GM15510 (cell line): ENCODE data around the gene TAX1BP3.
A peak's percentile ranks its signal among the peaks of the same experiment; 100 is the strongest.

Experiments used
- POLR2A ChIP-seq: IDR thresholded peaks from 3 replicates; pipeline ENCODE4 v1.6.1; 2011; ENCODE audit warnings: borderline replicate concordance; ENCODE audit not compliant: insufficient read length; ENCODE audit errors: extremely low read depth

Gene TAX1BP3

DNA sequence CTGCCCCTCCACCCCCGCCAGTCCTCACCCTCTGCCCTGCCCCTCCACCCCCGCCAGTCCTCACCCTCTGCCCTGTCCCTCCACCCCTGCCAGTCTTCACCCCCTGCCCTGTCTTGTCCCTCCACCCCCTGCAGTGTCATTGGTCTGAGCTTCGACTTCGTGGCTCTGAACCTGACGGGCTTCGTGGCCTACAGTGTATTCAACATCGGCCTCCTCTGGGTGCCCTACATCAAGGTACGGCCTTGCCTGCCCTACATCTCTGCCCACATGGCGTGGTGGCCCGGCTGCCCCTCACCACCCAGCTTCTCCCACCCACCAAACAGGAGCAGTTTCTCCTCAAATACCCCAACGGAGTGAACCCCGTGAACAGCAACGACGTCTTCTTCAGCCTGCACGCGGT lies 12.0 kb downstream of the TAX1BP3 start:
- TF ChIP-seq POLR2A, result no peak

DNA sequence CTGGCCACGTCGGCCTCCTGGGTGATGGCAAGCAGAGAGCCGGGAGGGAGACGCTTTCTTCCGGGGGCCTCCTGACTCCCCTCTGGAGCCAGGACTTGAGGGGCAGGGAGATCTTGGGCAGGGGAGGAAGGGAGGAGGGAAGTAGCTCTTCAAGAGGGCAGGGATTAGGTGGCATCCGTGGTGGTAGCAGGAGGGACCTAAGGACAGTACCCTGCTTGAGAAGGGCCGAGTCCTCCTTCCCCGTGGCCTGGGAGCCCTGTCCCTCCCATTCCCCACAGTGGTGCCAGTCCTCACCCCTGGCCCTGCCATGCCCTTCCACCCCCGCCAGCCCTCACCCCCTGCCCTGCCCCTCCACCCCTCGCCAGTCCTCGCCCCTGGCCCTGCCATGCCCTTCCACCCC lies 12.6 kb downstream of the TAX1BP3 start:
- TF ChIP-seq POLR2A, result no peak

DNA sequence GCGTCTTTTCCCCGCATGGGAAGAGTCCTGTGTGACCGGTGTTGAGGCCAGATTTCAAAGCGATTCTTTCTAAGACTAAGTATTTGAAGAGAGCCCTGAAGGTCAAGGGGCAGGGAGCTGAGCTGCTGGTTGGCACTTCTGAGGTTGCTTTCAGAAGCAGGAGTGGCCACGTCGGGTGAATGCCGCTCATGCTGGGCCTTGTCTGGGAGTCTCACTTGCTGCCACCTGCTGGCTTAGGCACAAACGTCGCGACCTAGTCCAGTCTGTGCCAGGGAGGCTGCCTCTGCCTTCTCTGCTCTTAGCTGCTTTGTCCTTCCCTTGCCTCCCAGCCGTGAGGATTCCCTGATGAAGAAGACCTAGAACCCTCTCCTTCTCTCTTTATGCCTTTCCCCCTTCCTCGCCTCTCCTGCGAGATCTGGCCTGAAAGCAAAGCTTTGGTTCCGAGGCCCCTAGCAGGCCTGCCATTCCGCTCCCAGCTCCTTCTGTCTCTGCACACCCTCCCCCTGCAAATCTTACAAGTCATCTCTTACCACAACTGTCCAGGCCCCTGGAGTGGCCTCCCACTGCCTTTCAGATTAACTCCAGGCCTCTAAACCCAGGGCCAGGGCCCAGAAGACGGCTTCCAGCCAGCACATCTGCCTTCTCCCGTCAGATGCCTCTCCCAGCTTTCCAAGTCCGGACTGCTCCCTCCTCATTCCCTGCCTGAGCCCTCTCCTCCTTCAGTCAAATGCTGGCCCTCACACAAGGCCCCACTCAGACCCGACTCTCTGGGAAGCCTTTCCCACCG lies 20.4 kb downstream of the TAX1BP3 start:
- no peak for TF ChIP-seq POLR2A

DNA sequence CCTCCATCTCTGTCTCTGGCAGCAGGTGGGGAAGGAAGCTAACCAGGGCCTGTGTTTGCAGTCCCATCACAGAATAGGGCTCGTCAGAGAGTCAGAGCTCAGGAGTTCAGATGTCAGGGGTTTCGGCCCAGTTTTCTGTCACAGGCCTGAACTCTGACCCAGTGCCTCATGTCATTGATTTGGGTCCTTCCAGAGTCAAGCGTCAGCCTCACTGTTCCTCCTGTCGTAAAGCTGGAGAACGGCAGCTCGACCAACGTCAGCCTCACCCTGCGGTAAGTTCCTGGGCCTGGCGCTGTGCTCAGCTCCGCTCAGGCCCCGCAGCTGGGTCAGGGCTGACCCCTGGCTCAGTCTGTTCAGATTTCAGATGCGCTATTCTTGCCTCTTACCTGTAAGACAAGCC lies 21.1 kb downstream of the TAX1BP3 start:
- TF ChIP-seq POLR2A, result no peak

DNA sequence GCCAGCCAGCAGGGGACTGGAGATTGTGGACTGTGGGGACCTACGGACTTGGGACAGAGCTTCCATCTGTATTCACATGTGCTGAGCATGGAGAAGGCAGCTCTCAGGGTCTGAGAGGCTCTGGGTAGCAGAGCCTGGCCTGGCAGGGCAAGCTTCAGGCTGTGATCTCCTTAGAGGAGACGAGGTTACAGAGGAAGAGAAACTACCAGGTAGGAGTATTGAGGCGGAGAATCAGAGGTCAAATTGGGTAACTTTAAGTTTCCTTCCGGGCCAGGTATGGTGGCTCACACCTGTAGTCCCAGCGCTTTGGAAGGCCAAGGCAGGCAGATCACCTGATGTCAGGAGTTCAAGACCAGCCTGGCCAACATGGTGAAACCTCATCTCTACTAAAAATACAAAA lies 23.1 kb downstream of the TAX1BP3 start:
- TF ChIP-seq POLR2A, result no peak

DNA sequence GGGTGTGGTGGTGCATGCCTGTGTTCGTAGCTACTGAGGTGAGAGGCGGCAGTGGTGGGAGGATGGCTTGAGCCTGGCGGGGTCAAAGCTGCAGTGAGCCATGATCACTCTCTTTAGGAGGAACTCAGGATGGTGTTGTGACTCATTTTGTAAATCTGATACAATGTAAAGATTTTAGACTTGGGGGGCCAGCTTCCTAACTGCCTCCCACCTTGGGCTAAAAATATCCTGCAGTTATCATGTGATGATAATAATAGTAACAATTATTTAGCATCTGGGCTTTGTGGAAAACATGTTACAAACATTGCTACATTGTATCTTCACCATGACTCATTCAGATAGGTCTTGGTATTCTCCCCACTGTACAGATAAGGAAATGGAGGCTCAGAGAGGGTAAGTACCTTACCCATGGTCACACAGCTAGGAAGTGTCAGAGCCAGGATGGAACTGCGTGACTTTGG lies 24.5 kb downstream of the TAX1BP3 start:
- no peak for TF ChIP-seq POLR2A

DNA sequence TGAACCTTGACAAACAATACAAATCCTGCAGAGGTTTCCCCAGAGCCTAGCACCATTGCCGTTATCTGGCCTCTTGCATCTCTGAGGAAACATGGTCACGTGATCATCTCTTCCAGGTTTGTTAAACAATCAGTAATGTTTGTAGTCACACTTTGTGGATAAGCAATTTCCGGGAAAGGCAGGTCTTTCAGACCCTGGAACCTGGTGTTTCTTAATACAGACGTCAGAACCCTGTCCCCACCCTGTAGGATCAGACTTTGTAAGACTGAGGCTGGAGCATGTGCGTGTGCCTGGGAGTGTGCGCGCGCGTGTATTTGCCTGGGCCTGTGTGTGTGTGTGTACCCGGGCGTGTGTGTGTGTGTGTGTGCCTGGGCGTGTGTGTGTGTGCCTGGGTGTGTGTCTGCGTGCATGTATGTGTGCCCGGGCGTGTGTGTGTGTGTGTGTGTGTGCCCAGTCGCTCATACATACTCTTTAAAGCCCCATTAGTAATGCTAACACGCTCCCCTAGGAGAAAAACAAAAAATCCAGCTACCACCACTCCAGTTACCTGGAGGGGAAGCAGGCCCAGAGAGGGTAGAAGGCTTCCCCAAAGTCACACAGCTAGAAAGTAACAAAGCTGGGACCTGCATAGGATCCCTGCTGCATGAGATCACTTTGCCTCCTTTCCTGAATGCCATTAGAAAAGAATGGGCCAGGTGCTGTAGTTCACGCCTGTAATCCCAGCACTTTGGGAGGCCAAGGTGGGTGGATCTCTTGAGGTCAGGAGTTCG lies 26.5 kb downstream of the TAX1BP3 start:
- TF ChIP-seq POLR2A, result no peak

DNA sequence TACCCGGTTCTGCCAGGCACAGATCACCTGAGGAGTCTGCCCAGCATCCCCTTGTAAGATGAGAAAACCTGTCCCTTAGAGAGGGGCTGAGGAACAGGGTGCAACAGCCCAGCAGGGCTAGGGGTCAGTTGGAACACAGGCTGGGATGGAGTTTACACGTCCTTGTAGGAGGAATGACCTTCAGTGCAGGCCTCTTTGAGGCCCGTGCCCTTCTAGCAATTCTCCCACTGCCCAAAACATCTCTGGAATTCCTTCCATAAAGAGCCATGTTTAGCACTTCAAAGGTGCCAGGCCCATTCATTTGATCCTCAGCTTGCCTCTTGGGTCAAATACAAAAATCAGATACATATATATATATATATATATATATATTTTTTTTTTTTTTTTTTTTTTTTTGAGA lies 27.4 kb downstream of the TAX1BP3 start:
- TF ChIP-seq POLR2A, result no peak

DNA sequence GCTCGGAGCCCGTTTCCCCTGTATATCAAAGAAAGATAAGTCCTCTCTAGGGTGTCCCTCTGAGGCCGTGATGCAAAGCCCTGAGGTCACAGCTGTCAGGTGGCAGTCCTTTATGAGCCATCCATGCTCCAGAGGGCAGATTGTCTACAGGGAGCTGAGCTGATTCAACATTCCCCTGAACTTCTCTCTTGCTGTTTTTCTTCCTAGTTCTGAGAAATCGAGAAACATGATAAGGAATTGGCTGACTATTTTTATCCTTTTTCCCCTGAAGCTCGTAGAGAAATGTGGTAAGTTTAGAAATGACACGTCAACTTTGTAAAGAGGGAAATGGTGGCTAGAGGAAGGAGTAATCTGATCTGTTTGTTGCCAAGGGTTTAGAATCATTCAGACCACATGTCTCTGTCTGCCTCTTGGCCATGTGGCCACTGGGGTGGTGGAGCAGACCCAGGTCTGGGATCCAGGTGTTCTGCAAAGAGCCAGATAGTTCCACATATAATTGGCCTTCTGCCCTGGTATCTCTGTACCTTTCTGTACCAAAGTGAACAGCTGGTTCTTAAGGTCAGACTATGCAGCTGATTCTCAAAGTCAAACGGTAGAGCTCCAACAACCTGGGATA lies 28.3 kb downstream of the TAX1BP3 start:
- no peak for TF ChIP-seq POLR2A

DNA sequence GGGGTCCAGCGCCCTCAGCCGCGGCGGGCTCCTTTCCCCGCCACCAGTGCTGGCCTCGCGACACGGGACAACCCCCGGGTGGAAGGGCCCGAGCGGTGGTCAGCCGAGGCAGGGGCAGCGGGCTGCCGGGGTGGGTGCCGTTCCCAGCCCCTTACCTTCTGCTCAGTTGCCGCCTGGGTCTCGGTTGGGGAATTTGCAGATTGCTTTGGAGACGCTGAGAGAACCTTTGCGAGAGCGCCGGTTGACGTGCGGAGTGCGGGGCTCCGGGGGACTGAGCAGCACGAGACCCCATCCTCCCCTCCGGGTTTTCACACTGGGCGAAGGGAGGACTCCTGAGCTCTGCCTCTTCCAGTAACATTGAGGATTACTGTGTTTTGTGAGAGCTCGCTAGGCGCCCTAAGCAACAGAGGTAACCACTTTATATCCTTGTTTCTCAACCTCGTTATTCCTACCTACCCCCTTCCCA lies 31.4 kb downstream of the TAX1BP3 start:
- TF ChIP-seq POLR2A, result no peak

DNA sequence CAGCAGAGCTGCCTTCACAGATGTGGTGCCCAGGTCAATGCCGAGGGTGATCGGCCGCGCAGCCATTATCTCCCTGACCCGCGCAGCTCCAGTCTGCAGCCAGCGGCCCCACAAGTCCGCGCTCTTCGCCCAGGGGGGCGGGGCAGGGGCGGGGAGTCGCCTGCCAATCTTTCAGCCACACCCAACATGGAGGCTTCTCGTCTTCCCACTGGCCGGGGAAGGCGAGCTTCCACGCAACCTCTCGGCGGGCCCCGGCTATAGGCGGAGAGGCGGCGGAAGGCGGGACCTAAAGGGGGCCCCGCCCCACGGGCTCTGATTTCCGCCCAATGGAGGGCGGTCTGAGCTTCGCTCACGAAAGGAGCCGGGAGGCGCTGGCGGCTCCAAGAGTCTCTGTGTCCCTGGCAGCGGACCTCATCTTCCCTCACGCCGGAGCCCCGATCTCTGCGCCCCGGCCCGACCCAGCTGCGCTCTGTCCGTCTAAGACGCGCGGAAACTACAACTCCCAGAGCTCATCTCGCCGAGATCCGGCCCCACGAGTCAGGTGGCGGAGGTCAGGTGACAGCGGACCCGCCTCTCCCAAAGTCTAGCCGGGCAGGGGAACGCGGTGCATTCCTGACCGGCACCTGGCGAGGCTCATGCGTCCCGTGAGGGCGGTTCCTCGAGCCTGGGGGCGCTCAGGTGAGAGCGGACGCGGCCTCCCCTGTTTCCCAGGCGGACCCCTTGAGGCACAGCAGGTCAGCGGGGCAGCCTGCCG lies 32.0 kb downstream of the TAX1BP3 start, which contains the start of the genes CTNS and SHPK:
CTNS (plus strand) TSS at position 607 of the 754 bp plus-strand sequence. CDS start 3,447 bp downstream, outside the sequence.
SHPK (minus strand) TSS at position 97 of the 754 bp plus-strand sequence; CDS start at position 66, 31 bp downstream.
- TF ChIP-seq POLR2A, result peak; percentile 82

DNA sequence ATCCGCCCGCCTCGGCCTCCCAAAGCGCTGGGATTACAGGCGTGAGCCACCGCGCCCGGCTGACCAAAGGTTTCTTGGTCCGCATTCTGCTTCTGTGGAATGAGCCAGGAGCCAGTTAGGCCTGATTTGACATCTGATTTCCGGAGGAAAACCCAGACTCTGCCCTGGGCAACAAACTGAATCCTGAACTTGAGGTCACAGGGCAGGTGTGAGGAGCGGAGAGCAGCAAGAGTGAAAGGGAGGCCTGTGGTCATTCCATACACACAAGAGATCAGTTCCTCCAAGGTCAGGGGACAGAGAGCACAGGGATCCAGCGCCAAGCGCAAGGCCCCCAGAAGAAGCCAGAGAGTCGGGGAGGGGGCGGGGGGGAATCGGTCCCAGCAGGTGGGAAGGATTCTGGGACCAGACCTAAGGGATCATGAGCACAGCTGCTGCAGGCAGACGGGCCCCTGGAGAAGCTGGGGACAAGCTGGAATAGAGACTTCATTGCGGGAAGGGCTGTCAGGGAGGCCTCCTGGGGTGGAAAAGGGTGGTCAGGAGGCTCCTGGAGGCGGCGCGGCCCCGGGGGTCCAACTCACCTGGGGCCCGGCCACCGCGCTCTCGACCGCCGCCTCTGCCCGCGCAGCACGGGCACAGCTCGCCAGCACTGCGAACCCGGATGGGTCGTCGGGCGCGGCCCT lies 32.8 kb downstream of the TAX1BP3 start:
- TF ChIP-seq POLR2A, result no peak

DNA sequence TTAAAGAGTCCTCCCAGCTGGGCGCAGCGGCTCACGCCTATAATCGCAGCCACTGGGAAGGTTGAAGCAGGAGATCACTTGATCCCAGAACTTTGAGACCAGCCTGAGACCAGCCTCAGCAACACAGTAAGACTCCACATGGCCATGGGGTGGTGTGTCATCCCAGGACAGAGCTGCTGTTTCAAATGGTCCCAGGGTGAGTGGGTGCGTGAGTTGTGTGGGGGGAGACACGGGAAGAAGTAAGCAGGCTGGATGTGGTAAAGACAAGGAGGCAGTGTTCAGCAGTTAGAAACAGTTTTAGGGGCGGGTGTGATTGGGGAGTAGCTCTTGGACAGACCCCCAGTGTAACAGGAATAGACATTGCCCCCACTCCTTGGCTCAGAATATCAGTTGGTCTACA lies 36.1 kb downstream of the TAX1BP3 start:
- no peak for TF ChIP-seq POLR2A

DNA sequence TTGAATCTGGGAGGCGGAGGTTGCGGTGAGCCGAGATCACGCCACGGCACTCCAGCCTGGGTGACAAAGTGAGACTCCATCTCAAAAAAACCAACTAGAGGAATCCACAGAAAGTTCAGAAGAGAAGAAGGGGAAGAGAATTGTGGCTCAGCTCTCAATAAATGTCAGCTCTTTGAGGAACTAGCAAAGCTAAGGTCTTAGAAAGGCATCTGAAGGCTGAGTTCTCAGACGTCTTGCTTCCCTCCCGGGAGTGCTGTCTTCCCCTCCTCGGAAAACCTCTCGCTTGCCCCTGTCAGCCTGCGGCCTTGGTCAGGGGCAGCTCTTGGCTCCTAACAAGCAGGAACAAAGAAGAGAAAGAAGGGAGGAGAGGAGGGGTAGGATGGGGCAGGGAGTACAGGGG lies 37.6 kb downstream of the TAX1BP3 start:
- TF ChIP-seq POLR2A, result no peak

DNA sequence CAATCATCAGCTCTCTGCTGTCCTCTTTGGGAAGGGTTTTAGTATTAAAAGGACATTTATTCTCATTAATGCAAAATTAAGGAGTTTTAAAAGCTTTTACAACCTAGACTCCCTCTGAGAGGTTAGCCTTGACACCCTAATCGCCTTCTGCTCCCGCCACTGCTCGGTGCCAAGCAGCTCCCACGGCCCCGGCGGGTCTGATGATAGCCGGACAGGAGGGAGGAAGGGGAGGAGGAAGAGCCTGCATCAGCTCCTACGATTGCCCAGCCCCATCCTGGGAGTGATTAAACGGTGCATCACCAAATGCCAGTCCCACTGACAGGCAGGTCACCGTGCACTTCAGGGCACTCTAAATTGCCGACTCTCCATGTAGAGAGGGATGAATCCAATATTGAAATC lies 40.6 kb downstream of the TAX1BP3 start:
- TF ChIP-seq POLR2A, result no peak
